ENCODE results near the gene HBM. TPM values are rescaled to one million over a fixed set of nuclear protein-coding genes. Genes with fewer than 3 reads are reported as not detected.

The HBM gene
- total RNA-seq, 1 donor from 2014 or later: not detected

- peaks cover 12% of the 10 kb centered on the region for H3K36me3 ChIP-seq (ENCODE audit: control insufficient read depth, insufficient read depth, low read length)
- no peak for FAIRE-seq
- DNase-seq (ENCODE audit: low read depth): peak; percentile 1
These were observed 47.2 kb downstream of the HBM start for GRCh38 chr16:212999-213398.

More at GRCh38 chr16:212999-213398, 47.2 kb downstream of the HBM start:
- H3K27me3 ChIP-seq (ENCODE audit: control insufficient read depth, insufficient read depth, low read length): no peaks in the 10 kb centered on the region
- no peak overlapping the region for H3K4me3 ChIP-seq (ENCODE audit: low read depth, low read length)
- TF ChIP-seq, protein P1, sequence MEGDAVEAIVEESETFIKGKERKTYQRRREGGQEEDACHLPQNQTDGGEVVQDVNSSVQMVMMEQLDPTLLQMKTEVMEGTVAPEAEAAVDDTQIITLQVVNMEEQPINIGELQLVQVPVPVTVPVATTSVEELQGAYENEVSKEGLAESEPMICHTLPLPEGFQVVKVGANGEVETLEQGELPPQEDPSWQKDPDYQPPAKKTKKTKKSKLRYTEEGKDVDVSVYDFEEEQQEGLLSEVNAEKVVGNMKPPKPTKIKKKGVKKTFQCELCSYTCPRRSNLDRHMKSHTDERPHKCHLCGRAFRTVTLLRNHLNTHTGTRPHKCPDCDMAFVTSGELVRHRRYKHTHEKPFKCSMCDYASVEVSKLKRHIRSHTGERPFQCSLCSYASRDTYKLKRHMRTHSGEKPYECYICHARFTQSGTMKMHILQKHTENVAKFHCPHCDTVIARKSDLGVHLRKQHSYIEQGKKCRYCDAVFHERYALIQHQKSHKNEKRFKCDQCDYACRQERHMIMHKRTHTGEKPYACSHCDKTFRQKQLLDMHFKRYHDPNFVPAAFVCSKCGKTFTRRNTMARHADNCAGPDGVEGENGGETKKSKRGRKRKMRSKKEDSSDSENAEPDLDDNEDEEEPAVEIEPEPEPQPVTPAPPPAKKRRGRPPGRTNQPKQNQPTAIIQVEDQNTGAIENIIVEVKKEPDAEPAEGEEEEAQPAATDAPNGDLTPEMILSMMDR (IDR thresholded peaks at IDR 0.05; ENCODE audit: insufficient read depth, low read length, severe bottlenecking): no peak

Other genes with a start within 250 kb of the HBM start
- 4.7 and 5.8 TPM in 2 replicates for gene POLR3K, start 112.4 kb upstream of the HBM start, total RNA-seq
- 9.0 and 14.1 TPM in 2 replicates for gene SNRNP25, start 112.2 kb upstream of the HBM start, total RNA-seq
- gene RHBDF1, start 93.3 kb upstream of the HBM start, total RNA-seq: 10.3 and 20.6 TPM in 2 replicates
- 91.1 and 107 TPM in 2 replicates for gene MPG, start 87.8 kb upstream of the HBM start, total RNA-seq
- gene NPRL3, start 27.3 kb upstream of the HBM start, total RNA-seq: 6.8 TPM in 2 replicates
- not detected in 2 replicates for gene HBZ, start 13.3 kb upstream of the HBM start, total RNA-seq
- not detected in 2 replicates for gene HBA2, start 6.9 kb downstream of the HBM start, total RNA-seq
- gene HBA1, start 10.7 kb downstream of the HBM start, total RNA-seq: not detected in 2 replicates
- gene HBQ1, start 14.5 kb downstream of the HBM start, total RNA-seq: not detected in 2 replicates
- gene LUC7L, start 63.5 kb downstream of the HBM start, total RNA-seq: 28.5 and 29.5 TPM in 2 replicates
- 11.3 and 39.3 TPM in 2 replicates for gene FAM234A, start 68.8 kb downstream of the HBM start, total RNA-seq
- 0.26 TPM in 1 of 2 replicates, not detected in the other for gene RGS11, start 110.0 kb downstream of the HBM start, total RNA-seq
- gene ARHGDIG, start 114.6 kb downstream of the HBM start, total RNA-seq: 0.51 TPM in 1 of 2 replicates, not detected in the other
- under 0.01 TPM in 1 of 2 replicates, not detected in the other for gene PDIA2, start 117.2 kb downstream of the HBM start, total RNA-seq
- 49.0 and 49.5 TPM in 2 replicates for gene AXIN1, start 186.7 kb downstream of the HBM start, total RNA-seq
- 104 and 113 TPM in 2 replicates for gene MRPL28, start 204.6 kb downstream of the HBM start, total RNA-seq
- 44.2 and 46.3 TPM in 2 replicates for gene PGAP6, start 216.0 kb downstream of the HBM start, total RNA-seq
- gene NME4, start 231.2 kb downstream of the HBM start, total RNA-seq: 35.3 and 64.0 TPM in 2 replicates
- gene DECR2, start 235.9 kb downstream of the HBM start, total RNA-seq: 3.7 and 7.6 TPM in 2 replicates

Measured in bronchial epithelial cell (primary cell).